ENCODE measurements around the gene RAB37.

GRCh38 chr17:74749279-74750038 lies 12.4 kb downstream of the RAB37 start:
- TF ChIP-seq CEBPZ (IDR thresholded peaks at IDR 0.05; ENCODE audit: borderline replicate concordance, low read depth, low read length) (no peak), EZH2 (IDR thresholded peaks at IDR 0.05; ENCODE audit: borderline replicate concordance, low read depth, low read length) (no peak), MAFK (IDR thresholded peaks at IDR 0.05; ENCODE audit: low read length) (no peak), CTCF (IDR thresholded peaks at IDR 0.05 in 2 of 3, conservative IDR thresholded peaks at IDR 0.05 in 1 of 3; ENCODE audit: insufficient read depth in 2 of 3, low read depth in 1 of 3, low read length in 3 of 3) (no peak), ZNF121 (CRISPR knock-in tag; conservative IDR thresholded peaks at IDR 0.05) (no peak), ZFP36 (IDR thresholded peaks at IDR 0.05; ENCODE audit: low read depth, low read length, partially characterized antibody) (no peak), BHLHE40 (IDR thresholded peaks at IDR 0.05; ENCODE audit: low read length) (no peak), POLR2G (IDR thresholded peaks at IDR 0.05; ENCODE audit: low read depth, low read length) (no peak), ZNF609 (CRISPR knock-in tag; IDR thresholded peaks at IDR 0.05; ENCODE audit: borderline replicate concordance) (no peak), JUND (IDR thresholded peaks at IDR 0.05; ENCODE audit: borderline replicate concordance, low read depth, low read length) (no peak), JUND (tag; IDR thresholded peaks at IDR 0.05; ENCODE audit: borderline replicate concordance, low read depth, low read length) (no peak)

Measured in K562 (cell line).